PC-9 (cell line): ENCODE data around the gene LAMA3.

Experiments
- EZH2 ChIP-seq: fragments of 200-600 bp; sonication (generic); IDR thresholded peaks from 2 replicates; pipeline ENCODE4 v1.8.0; 2017; ENCODE audit warnings: antibody characterized with exemption, low read depth
- TF ChIP-seq, protein P1 (sequence below): fragments of 200-600 bp; sonication (generic); conservative IDR thresholded peaks from 2 replicates; pipeline ENCODE4 v1.6.1; 2017; ENCODE audit warnings: mixed run types, antibody characterized with exemption, mild to moderate bottlenecking, moderate library complexity

DNA sequence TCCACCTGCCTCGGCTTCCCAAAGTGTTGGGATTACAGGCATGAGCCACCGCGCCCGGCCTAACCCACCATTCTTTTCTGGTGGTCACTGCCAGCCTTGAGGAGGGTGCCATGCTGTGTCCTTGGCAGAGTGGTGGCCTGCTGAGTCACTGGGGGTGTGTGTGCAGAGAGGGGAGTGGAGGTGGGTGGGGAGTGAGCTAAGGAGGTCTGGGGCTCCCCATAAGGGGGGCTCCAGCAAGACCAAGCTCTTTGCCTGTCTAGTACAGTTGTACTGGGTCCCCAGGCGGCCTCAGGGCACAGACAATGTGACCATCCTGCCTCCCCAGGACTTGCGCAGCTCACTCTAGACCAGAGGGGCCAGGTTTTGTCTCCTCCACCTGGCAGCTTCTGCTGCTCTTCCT is 36.1 kb downstream of the LAMA3 start:
- TF ChIP-seq, protein P1, sequence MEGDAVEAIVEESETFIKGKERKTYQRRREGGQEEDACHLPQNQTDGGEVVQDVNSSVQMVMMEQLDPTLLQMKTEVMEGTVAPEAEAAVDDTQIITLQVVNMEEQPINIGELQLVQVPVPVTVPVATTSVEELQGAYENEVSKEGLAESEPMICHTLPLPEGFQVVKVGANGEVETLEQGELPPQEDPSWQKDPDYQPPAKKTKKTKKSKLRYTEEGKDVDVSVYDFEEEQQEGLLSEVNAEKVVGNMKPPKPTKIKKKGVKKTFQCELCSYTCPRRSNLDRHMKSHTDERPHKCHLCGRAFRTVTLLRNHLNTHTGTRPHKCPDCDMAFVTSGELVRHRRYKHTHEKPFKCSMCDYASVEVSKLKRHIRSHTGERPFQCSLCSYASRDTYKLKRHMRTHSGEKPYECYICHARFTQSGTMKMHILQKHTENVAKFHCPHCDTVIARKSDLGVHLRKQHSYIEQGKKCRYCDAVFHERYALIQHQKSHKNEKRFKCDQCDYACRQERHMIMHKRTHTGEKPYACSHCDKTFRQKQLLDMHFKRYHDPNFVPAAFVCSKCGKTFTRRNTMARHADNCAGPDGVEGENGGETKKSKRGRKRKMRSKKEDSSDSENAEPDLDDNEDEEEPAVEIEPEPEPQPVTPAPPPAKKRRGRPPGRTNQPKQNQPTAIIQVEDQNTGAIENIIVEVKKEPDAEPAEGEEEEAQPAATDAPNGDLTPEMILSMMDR: no peak
- TF ChIP-seq EZH2: no peak
